ENCODE data around the gene IL2RA.

IL2RA gene

GRCh38 chr10:6019796-6020195 lies 42.4 kb downstream of the IL2RA start:
- no peak for TF ChIP-seq CTCF (conservative IDR thresholded peaks at IDR 0.05; ENCODE audit: low read length)
- H3K4me3 ChIP-seq (ENCODE audit: low read length) = no peak overlapping the region
- no peak for DNase-seq (ENCODE audit: low read depth)

GRCh38 chr10:6019010-6019782 lies 43.0 kb downstream of the IL2RA start:
- H3K4me3 ChIP-seq (ENCODE audit: low read length) = no peak overlapping the region
- DNase-seq (ENCODE audit: low read depth) = no peak
- no peak for TF ChIP-seq CTCF (conservative IDR thresholded peaks at IDR 0.05; ENCODE audit: low read length)

GRCh38 chr10:6018422-6018821 lies 43.7 kb downstream of the IL2RA start:
- no peak for DNase-seq (ENCODE audit: low read depth)
- no peak for TF ChIP-seq CTCF (conservative IDR thresholded peaks at IDR 0.05; ENCODE audit: low read length)

GRCh38 chr10:6017781-6018354 lies 44.3 kb downstream of the IL2RA start:
- TF ChIP-seq CTCF (conservative IDR thresholded peaks at IDR 0.05; ENCODE audit: low read length) = no peak
- no peak overlapping the region for H3K4me3 ChIP-seq (ENCODE audit: low read length)
- no peak for DNase-seq (ENCODE audit: low read depth)

More at GRCh38 chr10:6018422-6018821, 43.7 kb downstream of the IL2RA start:
- H3K4me3 ChIP-seq (ENCODE audit: low read length) = no peak overlapping the region

GRCh38 chr10:6014241-6014761 lies 47.9 kb downstream of the IL2RA start:
- H3K4me3 ChIP-seq (ENCODE audit: low read length) = no peak overlapping the region
- peak; percentile 39 for DNase-seq (ENCODE audit: low read depth)
- peak; percentile 78 for TF ChIP-seq CTCF (conservative IDR thresholded peaks at IDR 0.05; ENCODE audit: low read length)

GRCh38 chr10:6013413-6014192 lies 48.6 kb downstream of the IL2RA start:
- TF ChIP-seq CTCF (conservative IDR thresholded peaks at IDR 0.05; ENCODE audit: low read length) = no peak
- no peak overlapping the region for H3K4me3 ChIP-seq (ENCODE audit: low read length)
- no peak for DNase-seq (ENCODE audit: low read depth)
